GM19193 (cell line): ENCODE results near the gene ACTG1.

Source experiments
- POLR2A ChIP-seq: IDR thresholded peaks from 4 replicates; pipeline ENCODE4 v1.6.1; 2011; ENCODE audit not compliant: insufficient read depth, insufficient read length; ENCODE audit errors: extremely low read depth

ACTG1 gene

GRCh38 chr17:81512562-81513371, at the start of gene ACTG1:
TSS of gene ACTG1 (minus strand) at chr17:81512799. CDS start at chr17:81512354, 445 bp downstream.
- peak; percentile 99 for TF ChIP-seq POLR2A

- TF ChIP-seq POLR2A, result no peak
Measured at GRCh38 chr17:81561494-81561885, 48.9 kb upstream of the ACTG1 start.

- TF ChIP-seq POLR2A, result no peak
Measured at GRCh38 chr17:81558941-81559806, 46.6 kb upstream of the ACTG1 start.

- no peak for TF ChIP-seq POLR2A
Measured at GRCh38 chr17:81558115-81558468, 45.5 kb upstream of the ACTG1 start.

- TF ChIP-seq POLR2A, result no peak
Measured at GRCh38 chr17:81557276-81558114, 44.9 kb upstream of the ACTG1 start.

DNA sequence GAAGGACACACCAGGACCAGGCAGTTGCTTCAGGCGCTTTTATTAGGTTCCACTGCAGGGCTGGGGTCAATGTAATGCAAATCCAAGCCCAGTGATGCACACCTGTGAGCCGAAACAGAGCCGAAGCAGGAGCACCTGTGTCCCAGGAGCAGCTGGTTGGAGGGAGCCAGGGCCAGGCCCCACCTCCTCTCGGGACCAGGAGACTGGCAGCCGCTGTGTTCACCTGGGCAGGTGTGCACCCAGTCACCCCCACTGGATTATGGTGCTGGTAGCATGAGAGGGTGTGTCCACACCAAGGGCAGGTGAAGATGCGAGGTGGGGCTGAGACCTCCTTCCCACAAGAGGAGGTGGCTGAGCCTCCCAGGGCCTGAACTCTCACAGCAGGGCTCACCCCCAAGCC, 44.3 kb upstream of the ACTG1 start:
- no peak for TF ChIP-seq POLR2A

- no peak for TF ChIP-seq POLR2A
Measured at GRCh38 chr17:81556175-81556691, 43.6 kb upstream of the ACTG1 start.

- TF ChIP-seq POLR2A, result no peak
Measured at GRCh38 chr17:81553616-81554181, 41.1 kb upstream of the ACTG1 start.

- TF ChIP-seq POLR2A, result peak; percentile 51
Measured at GRCh38 chr17:81553018-81553615, 40.5 kb upstream of the ACTG1 start.

DNA sequence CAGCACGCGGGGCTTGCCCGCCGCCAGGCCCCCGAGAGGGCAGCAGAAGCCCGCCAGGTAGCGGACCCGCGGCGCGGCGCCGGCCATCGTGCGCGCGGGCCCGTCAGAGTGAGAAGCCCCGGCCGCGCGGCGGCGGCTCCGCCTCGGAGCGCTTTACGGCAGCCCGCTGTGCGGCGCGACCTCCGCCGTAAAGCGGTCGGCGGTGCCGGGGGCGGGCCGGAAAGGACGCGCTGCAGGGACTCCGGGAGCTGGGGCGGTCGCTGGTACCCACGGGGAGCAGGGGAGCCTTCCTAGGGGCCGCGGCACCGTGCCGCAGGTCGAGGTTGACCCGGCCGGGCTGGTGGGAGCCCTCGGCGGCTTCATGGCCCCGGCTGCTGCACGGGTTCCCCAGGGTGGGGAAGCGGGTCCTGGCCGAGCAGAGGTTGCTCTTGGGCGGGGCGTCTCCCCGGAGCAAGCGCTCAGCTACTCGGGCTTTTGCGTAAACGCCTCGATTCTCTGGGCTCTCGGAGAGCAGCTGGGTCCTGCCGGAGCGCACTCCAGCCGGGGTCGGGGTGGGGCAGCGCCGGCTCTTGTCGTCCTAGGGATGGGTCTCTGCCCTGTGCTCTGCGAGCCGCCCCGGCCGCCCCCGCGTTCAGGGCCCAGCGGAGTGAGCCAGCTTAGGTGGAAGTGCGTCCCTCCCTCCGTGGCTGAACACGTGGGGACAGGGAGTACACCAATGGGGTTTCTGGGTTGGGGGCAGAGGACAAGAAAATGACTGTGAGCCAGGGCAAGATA, 39.8 kb upstream of the ACTG1 start, which contains the start of gene FAAP100:
TSS of gene FAAP100 (minus strand) at position 110 of the 774 bp plus-strand sequence. CDS start at position 87, 23 bp downstream.
- peak; percentile 91 for TF ChIP-seq POLR2A

DNA sequence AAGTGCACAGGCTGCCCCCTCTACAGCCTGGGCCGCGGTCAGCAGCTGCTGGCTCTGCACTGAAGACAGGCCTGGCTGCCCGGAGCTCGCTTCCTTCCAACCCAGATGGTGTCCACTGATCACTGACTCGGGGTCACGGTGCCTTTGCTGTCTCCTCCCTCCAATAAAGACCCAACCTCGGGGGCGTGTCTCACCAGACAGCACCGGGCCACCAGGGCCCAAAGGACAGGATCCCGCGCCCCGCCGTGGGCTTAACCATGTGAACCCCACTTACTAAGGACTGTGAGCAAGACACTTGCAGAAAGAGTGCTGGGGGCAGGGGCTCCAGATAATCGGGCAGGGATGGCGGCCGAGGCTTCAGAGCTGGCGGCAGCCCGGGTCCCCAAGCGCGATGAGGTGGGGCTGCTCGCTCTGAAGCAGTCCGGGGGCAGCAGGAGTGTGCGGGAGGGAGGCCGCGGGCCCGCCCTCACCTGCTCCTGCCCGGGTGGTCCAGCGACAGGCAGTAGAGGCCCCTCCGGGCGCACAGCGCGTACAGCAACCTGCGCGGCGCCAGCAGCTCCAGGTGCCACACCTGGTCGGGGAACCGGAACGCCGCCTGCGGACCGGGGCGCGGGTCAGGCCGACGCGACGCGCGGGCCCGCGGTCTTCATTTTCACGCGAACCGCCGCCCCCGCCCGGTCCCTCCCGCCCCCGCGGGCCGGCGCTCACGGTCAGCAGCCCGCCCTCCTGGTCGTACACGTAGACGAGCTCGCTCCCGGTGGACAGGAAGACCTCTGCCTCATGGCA, 39.1 kb upstream of the ACTG1 start:
- TF ChIP-seq POLR2A, result no peak

DNA sequence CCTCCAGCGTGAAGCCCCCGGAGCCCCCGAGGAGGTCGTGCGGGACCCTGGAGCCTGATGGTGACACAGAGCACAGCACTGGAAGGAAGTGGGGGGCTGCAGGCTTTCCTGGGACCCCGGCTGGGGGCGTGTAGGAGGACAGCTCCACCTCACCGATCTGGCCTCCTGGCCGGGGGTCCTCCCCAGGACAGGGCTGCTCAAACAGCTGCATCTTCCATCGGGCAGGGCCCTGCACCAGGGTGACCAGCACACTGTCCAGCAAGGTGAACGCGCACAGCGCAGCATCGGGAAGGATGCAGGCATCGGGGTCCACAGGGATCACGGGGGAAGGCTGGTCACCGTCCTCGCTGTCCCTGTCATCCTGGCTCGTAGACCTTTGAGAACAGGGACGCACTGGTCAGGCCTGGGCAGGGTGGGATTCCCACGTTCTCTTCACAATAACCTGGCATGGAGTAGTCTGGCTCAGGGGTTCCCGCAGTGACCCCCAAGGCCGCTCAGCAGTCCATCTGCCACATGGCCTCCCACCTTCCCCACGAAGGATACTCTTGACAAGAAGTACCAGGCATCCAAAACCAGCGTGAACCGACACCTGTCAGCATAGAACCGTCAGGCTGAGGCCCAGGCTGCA, 38.3 kb upstream of the ACTG1 start:
- no peak for TF ChIP-seq POLR2A
